Central memory CD4-positive, alpha-beta T cell (primary cell): ENCODE results near the gene EVC2.
"Not testable (repeated sequence)": the region's sequence is repeated elsewhere in the genome, so short reads cannot be mapped to it uniquely, and the experiment has no call there.

Experiments
- DNase-seq: peaks from one replicate; pipeline ENCODE4 v3.0.0; 2022

EVC2 gene

GRCh38 chr4:5742388-5742787 lies 34.0 kb upstream of the EVC2 start:
- no peak for DNase-seq

- DNase-seq: no peak
Observed at GRCh38 chr4:5738061-5738460, 29.7 kb upstream of the EVC2 start.

- DNase-seq: no peak
Observed at GRCh38 chr4:5735463-5735862, 27.1 kb upstream of the EVC2 start.

- no peak for DNase-seq
Observed at GRCh38 chr4:5734853-5735252, 26.5 kb upstream of the EVC2 start.

GRCh38 chr4:5732158-5732557 lies 23.8 kb upstream of the EVC2 start:
- DNase-seq: no peak

- no peak for DNase-seq
Observed at GRCh38 chr4:5730993-5731990, 22.9 kb upstream of the EVC2 start.

- DNase-seq: no peak
Observed at GRCh38 chr4:5730436-5730835, 22.1 kb upstream of the EVC2 start.

- not testable (repeated sequence) for DNase-seq
Observed at GRCh38 chr4:5728412-5728811, 20.1 kb upstream of the EVC2 start.

- no peak for DNase-seq
Observed at GRCh38 chr4:5724377-5724776, 16.0 kb upstream of the EVC2 start.

- no peak for DNase-seq
Observed at GRCh38 chr4:5722328-5722727, 14.0 kb upstream of the EVC2 start.

GRCh38 chr4:5721923-5722322 lies 13.6 kb upstream of the EVC2 start:
- no peak for DNase-seq

GRCh38 chr4:5720980-5721379 lies 12.6 kb upstream of the EVC2 start:
- DNase-seq: no peak

- no peak for DNase-seq
Observed at GRCh38 chr4:5720157-5720850, 11.9 kb upstream of the EVC2 start.

GRCh38 chr4:5719350-5720055 lies 11.1 kb upstream of the EVC2 start:
- DNase-seq: no peak

- no peak for DNase-seq
Observed at GRCh38 chr4:5718411-5718810, 10.1 kb upstream of the EVC2 start.

- DNase-seq: no peak
Observed at GRCh38 chr4:5717449-5718158, 9.2 kb upstream of the EVC2 start.

GRCh38 chr4:5716391-5716790 lies 8.0 kb upstream of the EVC2 start:
- no peak for DNase-seq

GRCh38 chr4:5715357-5715756 lies 7.0 kb upstream of the EVC2 start:
- no peak for DNase-seq

GRCh38 chr4:5713861-5714260 lies 5.5 kb upstream of the EVC2 start:
- DNase-seq: no peak

- no peak for DNase-seq
Observed at GRCh38 chr4:5712931-5713330, 4.6 kb upstream of the EVC2 start.

- DNase-seq: no peak
Observed at GRCh38 chr4:5712517-5712916, 4.2 kb upstream of the EVC2 start.

GRCh38 chr4:5711479-5712184 lies 3.3 kb upstream of the EVC2 start:
- no peak for DNase-seq
